Renal pelvis (tissue), 4 donors: ENCODE measurements around the gene ST6GALNAC1. TPM values are rescaled to one million over a fixed set of nuclear protein-coding genes. Genes with fewer than 3 reads are reported as not detected.

Experiments used
- DNase-seq: peaks from one replicate; pipeline ENCODE4 v3.0.0-alpha.2; 2013
- polyA plus RNA-seq, 3 donors: library from polyadenylated mRNA; unstranded; fragments of 120-200 nt; gene quantifications; one replicate each; pipeline ENCODE4 v1.2.1, GENCODE V29; 2013; ENCODE audit not compliant: insufficient read length in 3 of 3

Gene ST6GALNAC1
- polyA plus RNA-seq, 3 donors: 0.23 to 0.99 (median 0.90) TPM

GRCh38 chr17:76677406-76677805 lies 33.8 kb upstream of the ST6GALNAC1 start:
- no peak for DNase-seq

- no peak for DNase-seq
Observed at GRCh38 chr17:76676629-76677028, 33.1 kb upstream of the ST6GALNAC1 start.

GRCh38 chr17:76675648-76676047 lies 32.1 kb upstream of the ST6GALNAC1 start:
- no peak for DNase-seq

- DNase-seq: no peak
Observed at GRCh38 chr17:76674600-76674999, 31.0 kb upstream of the ST6GALNAC1 start.

GRCh38 chr17:76673729-76674128 lies 30.2 kb upstream of the ST6GALNAC1 start:
- no peak for DNase-seq

- no peak for DNase-seq
Observed at GRCh38 chr17:76672892-76673291, 29.3 kb upstream of the ST6GALNAC1 start.

GRCh38 chr17:76672270-76672851 lies 28.8 kb upstream of the ST6GALNAC1 start:
- DNase-seq: no peak

GRCh38 chr17:76671912-76672262 lies 28.3 kb upstream of the ST6GALNAC1 start:
- DNase-seq: no peak

- peak; percentile 100 for DNase-seq
Observed at GRCh38 chr17:76671123-76671911, 27.8 kb upstream of the ST6GALNAC1 start.

GRCh38 chr17:76670718-76671122 lies 27.2 kb upstream of the ST6GALNAC1 start:
- no peak for DNase-seq

GRCh38 chr17:76670020-76670717 lies 26.6 kb upstream of the ST6GALNAC1 start:
- no peak for DNase-seq

- DNase-seq: no peak
Observed at GRCh38 chr17:76667786-76668453, 24.4 kb upstream of the ST6GALNAC1 start.

GRCh38 chr17:76667491-76667755 lies 23.9 kb upstream of the ST6GALNAC1 start:
- no peak for DNase-seq

GRCh38 chr17:76660656-76661042 lies 17.1 kb upstream of the ST6GALNAC1 start:
- no peak for DNase-seq

- DNase-seq: no peak
Observed at GRCh38 chr17:76659928-76660655, 16.5 kb upstream of the ST6GALNAC1 start.

GRCh38 chr17:76658242-76658662 lies 14.7 kb upstream of the ST6GALNAC1 start:
- DNase-seq: no peak

GRCh38 chr17:76657505-76658241 lies 14.1 kb upstream of the ST6GALNAC1 start:
- no peak for DNase-seq

GRCh38 chr17:76654408-76654807 lies 10.9 kb upstream of the ST6GALNAC1 start:
- no peak for DNase-seq

GRCh38 chr17:76650504-76650903 lies 6.9 kb upstream of the ST6GALNAC1 start:
- no peak for DNase-seq

- DNase-seq: no peak
Observed at GRCh38 chr17:76646712-76647111, 3.2 kb upstream of the ST6GALNAC1 start.

GRCh38 chr17:76645481-76645880 lies 1.9 kb upstream of the ST6GALNAC1 start:
- no peak for DNase-seq
